Hindlimb muscle (tissue), 1 donor: ENCODE data around the gene DSC2. TPM values are rescaled to one million over a fixed set of nuclear protein-coding genes. Genes with fewer than 3 reads are reported as not detected.
"Not testable (repeated sequence)": the region's sequence is repeated elsewhere in the genome, so short reads cannot be mapped to it uniquely, and the experiment has no call there.

ENCODE experiments used
- DNase-seq: peaks from one replicate; pipeline ENCODE4 v3.0.0-alpha.2; 2013
- polyA plus RNA-seq: library from polyadenylated mRNA; unstranded; fragments of 120-200 nt; gene quantifications from one replicate; pipeline ENCODE4 v1.2.1, GENCODE V29; 2013; ENCODE audit not compliant: insufficient read length

The DSC2 gene
- polyA plus RNA-seq: 8.9 TPM

DNA sequence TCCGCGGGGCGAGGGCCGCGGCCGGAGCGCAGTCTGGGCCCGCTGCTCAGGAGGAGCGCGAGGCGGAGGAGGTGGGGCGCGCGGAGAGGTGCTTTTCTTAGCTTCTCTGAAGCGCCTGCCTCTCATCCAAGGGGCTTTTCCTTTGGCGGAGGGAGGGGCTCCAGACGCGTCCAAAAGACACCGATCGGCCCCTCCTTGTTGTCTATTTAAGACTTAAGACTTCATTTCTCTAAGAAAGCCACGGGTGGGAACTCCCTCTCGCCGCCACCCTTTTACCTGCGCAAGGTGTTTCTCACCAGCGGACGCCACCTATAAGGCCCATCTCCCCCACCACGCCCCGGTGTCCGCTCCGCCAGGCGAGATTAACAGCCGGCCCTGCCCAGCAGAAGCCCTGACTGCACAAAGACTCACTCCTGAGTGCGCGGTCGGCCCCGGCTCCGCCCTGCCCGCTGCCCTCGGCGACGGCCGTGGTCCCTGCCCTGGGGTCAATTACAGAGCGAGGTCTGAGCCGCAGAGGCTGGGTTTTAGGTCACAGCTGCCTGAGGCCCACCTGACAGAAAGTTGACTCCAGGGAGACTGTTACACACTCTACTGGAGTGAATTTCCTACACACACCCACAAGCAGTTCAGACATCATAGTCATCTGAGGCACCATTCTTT, at the start of gene DSC2:
Gene DSC2, minus strand, starts transcription at position 397 of the 660 bp plus-strand sequence. CDS start 450 bp downstream, outside the sequence.
- DNase-seq: peak; percentile 8

DNA sequence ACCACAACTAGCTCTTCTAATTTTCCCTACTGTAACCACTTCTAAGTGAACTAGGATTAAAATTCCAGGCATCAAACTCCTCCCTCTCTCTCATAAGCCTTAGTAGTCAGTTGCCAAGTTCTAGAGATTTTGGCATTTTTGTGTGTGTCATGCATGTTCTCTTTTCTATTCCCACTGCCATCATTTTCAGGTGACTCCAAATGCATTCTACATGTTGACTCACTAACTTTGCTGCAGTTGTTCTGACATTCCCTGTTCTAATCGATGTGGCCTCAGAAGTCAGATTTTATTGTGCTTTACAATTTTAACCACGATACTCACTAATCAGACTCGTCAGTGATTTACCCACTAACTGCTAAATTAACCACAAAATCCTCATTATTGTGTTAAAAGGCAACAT, 47.1 kb upstream of the DSC2 start:
- no peak for DNase-seq

DNA sequence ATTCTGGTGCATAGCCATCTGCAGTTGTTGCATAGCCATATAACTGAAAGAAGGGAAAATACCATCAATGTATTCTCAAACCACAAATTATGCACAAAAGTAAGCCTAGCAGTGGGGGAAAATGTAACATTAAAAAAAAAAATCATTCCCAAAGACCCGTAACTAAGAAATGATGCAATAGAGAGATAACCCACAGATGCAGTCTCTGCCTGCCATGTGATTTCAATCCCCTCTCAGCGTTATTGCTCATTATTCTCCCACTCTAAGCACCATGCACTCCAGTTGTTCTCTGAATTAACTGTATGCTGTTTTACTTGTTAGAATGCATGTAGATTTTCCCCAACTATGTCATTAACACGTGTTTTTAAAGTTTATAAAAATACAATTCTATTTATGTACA, 46.4 kb upstream of the DSC2 start:
- no peak for DNase-seq

DNA sequence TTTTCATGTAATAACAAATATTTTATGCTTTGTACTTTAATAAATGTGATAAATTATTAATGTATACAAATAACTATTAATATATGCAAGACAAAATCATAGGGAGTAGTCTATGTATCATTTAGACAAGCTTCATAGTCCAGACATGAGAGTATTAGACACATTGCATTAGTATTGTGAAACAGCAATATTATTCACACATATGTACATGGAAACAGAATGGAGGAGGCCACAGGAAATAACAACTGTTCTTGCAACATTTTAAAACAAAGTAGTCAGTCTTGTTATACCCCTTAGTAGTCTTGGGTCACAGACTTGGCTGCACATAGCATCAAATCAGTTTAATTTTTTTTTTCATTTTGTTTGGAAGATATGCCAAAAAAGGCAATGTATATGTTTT, 44.6 kb upstream of the DSC2 start:
- no peak for DNase-seq

DNA sequence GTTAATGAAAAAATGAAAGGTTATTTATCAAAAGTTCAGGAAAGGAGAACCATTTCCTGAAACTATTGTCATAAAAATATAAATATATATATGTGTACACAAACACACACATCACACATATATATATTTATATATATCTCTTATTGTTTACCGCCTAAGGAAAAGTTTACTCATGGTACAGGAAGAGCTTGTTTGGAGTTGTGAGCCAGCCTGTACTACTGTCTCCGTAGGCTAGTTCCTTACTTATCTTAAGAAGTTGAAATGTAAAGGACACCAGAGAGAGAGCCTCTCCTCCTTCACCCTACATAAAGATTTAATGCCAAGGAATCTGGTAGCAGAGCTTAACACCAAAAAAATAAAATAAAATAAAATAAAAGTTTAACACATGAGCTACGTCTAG, 40.8 kb upstream of the DSC2 start:
- DNase-seq: no peak

DNA sequence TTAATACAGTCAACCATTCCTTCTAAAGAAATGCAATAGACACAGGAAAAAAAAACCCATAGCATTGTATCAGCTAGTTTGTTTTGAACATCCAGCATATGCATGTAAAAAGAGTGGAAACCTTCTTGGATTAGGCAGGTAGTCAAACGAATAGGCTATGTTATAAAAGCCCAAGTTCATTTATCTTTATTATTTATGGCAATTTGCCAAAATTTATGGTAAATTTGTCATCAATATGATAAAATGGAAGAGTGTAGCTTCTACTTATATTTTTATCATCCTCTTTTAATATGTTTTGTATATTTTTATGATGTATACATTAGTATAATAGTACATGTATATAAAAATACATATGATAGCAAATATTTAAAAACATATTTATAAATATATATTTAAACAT, 36.5 kb upstream of the DSC2 start:
- DNase-seq: no peak

DNA sequence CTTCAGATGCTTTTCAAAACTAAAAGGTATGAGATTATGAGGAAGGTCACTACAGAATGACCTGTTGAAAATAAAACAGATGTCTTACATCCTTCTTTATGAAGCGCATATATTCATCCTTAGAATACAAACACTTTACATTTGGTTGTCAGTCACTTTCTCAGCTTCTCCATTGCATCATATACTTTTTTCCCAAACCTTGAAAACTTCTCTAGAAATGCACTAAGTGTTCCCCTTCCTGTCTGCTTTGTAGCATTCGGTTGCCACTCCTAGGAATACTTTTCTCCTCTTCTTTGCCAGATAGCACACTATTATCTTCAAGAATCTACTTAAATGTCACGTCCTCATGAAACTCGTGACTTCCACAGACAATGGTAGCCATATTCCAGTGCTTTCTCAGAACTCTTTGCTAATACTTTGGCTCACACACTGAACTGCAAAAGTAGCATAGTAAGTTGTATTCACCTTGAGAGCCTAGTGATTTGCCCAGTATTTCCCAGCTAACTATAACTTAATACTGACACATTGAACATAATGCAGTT, 32.8 kb upstream of the DSC2 start:
- DNase-seq: no peak

DNA sequence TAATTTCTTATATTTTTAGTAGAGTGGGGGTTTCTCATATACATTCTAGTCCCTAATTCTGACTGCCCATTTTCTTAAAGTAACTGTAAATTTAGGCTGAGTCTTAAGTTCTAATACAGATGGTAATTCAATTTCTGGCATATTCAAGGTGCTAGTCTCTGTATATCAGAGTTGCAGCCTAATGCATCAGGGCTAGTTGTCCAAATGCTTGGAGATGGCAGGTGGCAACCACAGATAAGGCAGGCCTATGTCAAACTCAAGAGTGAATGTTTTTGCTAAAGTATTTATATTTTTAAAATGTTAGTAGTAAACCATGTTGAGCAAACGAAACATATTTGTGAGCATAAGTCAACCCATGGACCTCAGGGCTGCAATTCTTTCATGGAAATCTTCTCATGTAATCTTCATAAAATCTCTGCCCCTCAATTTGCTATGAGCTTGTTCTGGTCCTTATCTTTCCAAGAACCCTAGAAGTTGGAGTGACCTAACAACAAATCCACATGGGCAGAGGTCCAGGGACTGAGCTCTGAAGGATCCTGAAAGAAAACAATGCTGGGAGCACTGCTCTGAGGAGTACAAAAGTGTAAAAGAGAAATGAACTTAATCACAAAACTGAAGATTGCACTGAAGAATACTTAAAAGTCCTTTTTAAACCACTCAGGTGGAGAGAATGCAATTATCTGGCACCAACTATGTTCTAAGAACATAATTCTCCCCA, 27.3 kb upstream of the DSC2 start:
- DNase-seq: no peak

DNA sequence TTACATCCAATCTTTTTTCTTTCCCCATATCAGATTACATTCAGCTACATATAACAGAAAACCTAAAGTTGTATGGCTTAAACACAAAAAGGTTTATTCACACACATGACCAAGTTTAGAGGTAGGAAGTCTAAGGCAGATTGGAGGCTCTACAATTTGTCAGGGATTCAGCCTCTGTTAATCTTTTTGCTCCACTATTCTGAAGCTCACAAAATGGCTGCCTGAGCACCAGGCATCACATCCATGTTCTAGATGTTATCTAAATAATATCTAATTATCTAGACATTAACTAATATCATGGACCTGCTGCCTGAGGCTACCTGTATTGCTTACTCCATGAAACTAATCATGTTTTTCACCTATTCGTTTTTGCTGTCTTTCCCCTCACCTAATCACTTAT, 23.7 kb upstream of the DSC2 start:
- no peak for DNase-seq

DNA sequence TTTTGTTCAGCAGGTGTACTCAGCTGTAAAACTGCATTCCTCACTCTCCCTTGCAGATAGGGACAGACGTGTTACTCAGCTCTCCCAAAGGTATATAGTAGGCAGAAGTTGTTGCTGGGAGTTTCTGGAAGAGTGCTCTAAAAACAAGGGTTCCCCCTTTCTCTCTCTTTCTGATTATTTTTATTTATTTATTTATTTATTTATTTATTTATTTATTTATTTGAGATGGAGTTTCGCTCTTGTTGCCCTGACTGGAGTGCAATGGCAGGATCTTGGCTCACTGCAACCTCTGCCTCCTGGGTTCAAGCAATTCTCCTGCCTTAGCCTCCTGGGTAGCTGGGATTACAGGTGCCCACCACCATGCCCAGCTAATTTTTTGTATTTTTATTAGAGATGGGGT, 20.9 kb upstream of the DSC2 start:
- DNase-seq: not testable (repeated sequence)

DNA sequence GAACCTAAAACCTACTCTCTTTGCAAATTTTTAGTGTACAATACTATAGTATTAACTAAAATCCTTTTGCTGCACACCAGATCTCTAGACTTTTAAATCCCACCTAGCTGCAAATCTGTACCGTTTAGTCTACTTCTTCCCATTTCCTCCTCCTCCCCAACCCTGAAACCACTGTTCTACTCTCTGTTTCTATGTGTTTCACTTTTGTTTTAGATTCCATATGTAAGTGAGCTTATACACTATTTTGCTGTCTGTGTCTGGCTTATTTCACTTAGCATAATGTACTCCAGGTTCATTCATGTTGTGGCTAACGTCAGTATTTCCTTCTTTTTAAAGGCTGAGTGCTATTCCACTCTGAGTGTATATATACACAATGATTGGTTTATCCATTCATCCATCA, 18.4 kb upstream of the DSC2 start:
- no peak for DNase-seq

DNA sequence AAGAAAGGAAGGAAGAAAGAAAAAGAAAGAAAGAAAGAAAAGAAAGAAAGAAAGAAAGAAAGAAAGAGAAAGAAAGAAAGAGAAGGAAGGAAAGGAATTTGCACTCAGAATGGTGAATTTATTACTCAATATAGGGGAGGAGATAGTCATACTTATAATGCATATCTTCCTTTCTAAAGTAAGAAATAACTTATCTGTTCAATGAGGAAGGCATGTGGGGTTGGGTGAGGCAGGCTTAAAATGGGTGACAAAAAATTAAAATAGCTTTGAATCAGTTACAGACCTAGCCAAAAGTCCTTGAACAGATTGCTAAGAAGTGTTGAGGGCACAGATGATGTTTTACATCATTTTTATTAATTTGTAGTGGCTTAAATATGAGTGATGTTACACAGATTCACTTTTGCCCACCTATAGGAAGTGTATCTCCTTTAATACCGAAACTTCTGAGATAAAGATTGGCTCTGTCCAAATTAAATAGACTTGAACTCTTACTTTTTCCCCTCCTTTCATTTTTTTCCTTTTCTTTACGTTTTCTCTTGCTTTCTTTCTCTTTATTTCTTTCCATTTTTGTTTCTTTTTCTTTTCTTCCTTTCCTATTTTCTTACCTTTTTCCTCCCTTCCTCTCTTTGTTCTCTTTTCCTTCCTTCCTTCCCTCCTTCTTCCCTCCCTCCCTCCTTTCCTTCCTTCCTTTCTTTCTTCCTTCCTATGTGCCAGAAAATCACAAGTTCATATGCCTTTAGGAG, 14.8 kb upstream of the DSC2 start:
- DNase-seq: no peak

DNA sequence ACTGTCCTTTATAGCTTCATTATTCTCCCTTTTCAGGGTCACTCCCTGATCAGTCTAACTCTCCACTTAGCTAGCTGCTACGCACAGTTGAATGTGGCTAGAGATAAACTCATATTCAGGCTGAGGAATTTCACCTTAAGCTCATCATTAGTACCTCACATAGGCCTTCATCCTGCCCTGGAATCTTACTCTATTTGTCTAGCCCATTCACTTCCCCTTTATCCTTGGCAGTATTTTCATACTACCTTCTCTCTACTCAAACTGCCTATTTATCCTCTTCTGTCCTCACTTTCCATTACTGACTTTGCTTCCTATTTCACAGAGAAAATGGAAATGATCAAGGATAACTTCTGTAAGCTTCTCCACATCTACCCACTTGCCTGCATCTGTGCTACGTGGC, 10.6 kb upstream of the DSC2 start:
- no peak for DNase-seq

DNA sequence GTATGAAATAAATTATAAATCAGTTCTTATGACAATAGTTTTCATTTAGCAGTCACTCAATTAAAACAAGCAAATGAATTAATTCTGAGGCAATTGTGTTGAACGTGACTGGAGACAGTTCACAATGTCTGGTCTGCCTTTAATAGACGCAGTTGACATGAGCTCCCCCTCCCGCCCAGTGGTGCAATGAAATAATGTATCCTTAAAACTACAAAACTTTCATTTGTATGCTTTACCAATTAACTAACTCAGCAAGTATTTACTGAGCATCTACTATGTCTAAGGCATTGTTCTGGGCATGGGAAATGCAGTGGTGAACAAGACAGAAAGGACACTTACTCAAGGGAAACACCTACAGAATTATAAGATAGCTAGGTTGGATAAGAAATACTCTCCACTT, 3.5 kb upstream of the DSC2 start:
- no peak for DNase-seq

DNA sequence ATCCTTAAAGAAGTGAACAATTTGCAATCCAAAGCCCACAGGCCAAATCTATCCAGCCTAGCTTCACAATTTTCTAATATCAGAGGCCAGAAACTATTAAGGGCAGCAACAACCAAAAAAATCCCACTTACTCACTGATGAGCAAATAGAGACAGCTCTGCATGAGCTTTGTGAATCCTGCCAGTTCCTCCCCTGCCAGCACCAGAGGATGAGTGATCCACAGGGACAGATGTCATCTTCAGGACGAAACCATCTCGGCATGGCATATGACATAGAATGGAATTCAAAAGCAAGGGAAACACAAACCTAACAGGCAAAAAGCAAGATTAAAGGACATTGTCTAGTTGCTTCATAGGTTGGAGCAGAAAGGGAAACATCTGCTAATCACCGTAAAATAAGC, 2.2 kb upstream of the DSC2 start:
- no peak for DNase-seq

DNA sequence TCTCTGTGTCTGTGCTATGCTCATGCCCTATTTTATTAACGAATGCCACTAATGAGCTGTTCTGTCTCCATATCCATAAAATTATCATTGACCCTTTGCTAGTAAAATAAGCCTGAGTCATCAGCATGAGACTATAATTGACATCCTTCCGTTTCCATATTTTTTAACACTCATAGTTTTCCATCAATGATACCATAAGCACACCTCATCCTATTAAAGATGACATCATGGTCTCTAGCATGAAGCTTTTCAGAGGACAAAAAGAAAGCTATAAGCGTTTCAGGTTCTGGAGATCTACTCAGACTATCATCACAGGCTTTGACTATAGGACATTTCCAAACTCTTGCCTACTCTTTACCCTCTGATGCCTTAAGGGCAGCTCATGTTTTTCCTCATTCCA, 1.2 kb upstream of the DSC2 start:
- no peak for DNase-seq

DNA sequence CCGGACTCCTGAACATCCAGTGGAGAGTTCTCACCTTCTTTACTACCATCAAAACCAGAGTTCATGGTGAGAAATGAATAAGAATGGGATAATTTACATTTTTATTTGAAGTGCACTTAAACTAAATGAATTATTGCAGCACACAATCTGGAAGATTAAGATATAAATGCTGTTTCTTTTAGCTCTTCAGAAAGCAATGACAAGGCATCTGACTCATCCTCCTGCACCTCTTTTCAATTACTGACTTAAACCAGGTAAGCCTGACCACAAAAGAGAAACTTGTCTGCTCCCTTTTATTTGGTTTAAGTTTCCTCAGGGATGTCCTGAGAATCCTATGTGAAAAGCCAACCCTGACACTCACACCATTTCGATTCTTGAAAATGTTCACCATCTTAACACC, 720 bp upstream of the DSC2 start:
- DNase-seq: no peak

DNA sequence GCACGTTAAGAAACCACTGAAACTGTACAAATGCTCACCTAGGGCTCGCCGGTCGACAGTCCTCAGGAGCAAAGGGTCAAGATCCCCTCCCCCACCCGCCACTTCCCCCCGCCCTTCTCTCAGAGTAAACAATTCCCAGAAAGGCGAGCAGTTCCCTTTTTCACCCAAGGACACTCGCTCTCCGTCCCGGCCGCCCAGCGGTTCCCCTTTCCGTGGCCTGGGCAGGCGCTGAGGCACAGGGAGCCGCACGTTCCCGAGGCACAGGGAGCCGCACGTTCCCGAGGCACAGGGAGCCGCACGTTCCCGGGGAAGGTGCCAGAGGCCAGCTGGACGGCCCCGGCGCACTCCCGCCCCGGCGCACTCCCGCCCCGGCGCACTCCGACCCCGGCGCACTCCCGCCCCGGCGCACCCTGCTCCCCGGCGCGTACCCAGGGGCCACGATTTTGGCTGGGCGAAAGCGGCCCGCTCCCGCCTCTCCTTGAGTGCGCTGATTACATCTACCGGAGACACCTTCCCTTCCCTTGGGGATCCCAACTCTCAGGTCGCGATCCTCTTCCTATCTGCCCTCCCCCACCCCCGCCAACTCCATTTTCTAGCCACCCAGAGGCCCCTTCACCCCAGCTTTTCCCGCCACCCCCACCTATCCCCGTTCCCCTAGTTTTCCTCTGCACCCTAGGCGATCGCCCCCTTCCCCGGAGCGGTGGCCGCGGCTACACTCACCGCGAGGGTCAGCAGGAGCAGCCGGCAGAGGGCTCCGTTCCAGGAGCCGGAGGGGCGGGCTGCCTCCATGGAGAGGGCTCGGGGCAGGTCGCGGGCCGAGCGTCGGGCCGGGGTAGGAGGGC, 817 bp downstream of the DSC2 start:
- peak; percentile 77 for DNase-seq

DNA sequence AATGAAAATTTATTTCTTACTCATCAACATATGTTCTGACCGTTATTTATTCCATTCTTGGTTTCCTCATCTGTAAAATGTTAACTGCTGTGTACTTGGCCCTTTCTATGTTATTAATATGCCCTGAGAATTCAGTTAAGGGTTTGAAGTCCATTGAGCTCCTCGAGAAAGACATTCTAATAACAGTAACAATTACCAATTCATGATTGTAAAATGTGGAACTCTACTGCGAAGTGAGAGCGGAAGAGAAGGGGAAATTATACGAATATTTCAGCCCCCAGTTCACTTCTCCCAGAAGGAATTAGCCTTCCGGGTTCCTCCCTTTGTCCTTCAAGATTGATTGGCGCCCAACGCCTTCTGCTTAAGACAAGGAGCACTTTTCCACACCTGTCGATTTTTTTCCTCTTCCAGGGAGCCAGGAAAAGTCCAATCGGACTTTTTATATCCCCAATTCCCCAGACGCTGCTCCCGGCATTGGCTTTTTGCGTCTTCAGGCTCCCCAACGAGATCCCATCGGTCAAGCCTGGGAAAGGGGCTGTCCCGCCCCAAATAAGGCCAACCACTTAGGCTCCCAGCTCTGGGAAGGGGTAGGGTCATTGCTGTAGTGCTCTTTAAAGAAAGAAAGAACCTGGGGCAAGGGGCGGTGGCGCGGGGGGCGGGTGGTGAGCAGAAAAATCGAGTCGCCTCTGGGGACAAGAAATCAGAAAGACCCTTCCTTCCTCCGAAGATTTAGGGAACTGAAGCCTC, 1.6 kb downstream of the DSC2 start:
- DNase-seq: peak; percentile 14

DNA sequence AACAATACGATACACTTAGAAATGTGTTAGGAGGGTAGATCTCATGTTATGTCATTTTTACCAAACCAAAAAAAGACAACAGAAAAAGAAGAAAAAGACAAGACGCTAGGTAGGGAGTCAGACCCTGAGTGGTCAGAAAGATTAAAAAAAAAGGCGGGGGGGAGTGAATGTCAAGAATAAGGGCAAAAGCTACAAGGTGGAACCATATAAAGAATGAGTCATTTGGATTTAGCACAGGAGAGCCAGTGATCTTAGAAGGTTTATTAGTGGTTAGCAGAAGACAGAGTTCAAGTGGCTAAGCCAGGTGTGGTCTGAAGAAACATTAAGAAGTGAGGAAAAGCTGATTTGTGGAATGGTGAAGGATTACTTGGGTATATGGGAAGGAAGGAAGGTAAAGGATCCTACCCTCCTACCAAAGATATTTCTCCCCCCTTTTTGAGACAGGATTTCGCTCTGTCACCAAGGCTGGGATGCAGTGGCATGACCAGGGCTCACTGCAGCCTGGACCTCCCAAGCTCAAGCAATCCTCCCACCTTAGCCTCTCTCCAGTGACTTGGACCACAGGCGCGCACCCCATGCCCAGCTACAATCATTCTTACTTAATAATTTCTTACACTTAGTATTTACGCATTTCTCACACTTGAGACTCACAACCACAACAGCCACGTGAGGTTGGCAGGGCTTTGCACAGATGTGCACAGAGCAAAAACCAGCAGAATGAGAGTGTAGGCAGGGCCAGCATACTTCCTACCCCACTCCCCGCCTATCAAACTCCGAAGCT, 2.6 kb downstream of the DSC2 start:
- DNase-seq: no peak

DNA sequence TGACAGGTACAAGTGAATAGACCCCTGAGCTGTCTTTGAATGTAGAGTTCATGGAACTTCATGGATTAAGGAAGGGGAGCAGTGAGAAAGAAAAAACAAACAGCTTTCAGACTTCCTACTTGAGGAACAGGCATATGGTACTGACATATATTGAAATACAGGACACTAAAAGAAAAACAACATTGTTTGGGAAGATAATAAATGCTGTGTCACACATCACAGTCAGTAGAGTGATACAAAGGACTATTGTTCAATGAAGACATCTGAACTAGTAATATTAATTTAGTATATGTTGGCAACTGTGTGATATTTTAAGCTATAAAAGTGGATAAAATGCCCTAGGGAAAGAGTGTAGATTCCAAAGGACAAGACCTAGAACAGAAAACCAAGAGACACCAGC, 3.3 kb downstream of the DSC2 start:
- DNase-seq: no peak
